Measurements from ENCODE around the gene ZNF304.

GRCh38 chr19:57302727-57303401, 48.2 kb upstream of the ZNF304 start:
- 0 out of 2 replicates have a peak, but pooled peaks have one; percentile 8 for TF ChIP-seq CTCF (CRISPR knock-in tag; IDR thresholded peaks at IDR 0.05)
- no peak for TF ChIP-seq ZBTB3 (CRISPR knock-in tag; IDR thresholded peaks at IDR 0.05; ENCODE audit: borderline replicate concordance, low read depth)
- no peak for TF ChIP-seq HNF1A (IDR thresholded peaks at IDR 0.05; ENCODE audit: low read depth)
- no peak for TF ChIP-seq HNF1A (CRISPR knock-in tag; IDR thresholded peaks at IDR 0.05; ENCODE audit: borderline replicate concordance)

Data from HepG2 (cell line).